Measurements from ENCODE around the gene TMEM163. TPM values are rescaled to one million over a fixed set of nuclear protein-coding genes. Genes with fewer than 3 reads are reported as not detected.

The TMEM163 gene
- total RNA-seq, 1 donor from 2014 or later = 2.4 TPM

- H3K27me3 ChIP-seq (ENCODE audit: control insufficient read depth, insufficient read depth, low read length) = no peaks in the 10 kb centered on the region
- no peak for TF ChIP-seq CTCF (IDR thresholded peaks at IDR 0.05; ENCODE audit: insufficient read depth, low read length, poor library complexity, severe bottlenecking)
- no peak for DNase-seq (ENCODE audit: low read depth)
- H3K36me3 ChIP-seq (ENCODE audit: control insufficient read depth, insufficient read depth, low read length) = no peaks in the 10 kb centered on the region
- H3K4me3 ChIP-seq (ENCODE audit: low read depth, low read length) = no peak overlapping the region
Observed at GRCh38 chr2:134435936-134436335, 282.9 kb downstream of the TMEM163 start.

DNA sequence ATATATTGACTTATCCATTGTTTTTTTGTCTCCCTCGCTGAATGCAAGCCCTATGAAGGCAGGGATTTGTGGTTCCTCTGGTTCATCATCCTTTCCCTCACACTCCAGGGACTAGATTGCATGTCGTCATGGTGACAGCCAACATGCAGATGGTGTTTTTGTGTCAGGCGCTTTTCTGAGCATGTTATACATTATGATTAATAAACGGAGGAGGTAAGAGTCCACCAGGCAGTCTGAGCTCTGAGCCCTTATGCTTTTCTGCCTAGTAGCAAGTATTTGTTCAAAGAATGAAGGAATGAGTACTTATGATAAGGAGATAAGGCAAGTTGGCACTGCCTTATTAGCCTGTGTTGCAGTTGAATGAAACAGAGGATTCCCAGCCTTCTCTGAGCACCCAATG lies 283.3 kb downstream of the TMEM163 start:
- no peak for DNase-seq (ENCODE audit: low read depth)
- H3K27me3 ChIP-seq (ENCODE audit: control insufficient read depth, insufficient read depth, low read length) = no peaks in the 10 kb centered on the region
- no peaks in the 10 kb centered on the region for H3K36me3 ChIP-seq (ENCODE audit: control insufficient read depth, insufficient read depth, low read length)
- TF ChIP-seq CTCF (IDR thresholded peaks at IDR 0.05; ENCODE audit: insufficient read depth, low read length, poor library complexity, severe bottlenecking) = no peak
- no peak overlapping the region for H3K4me3 ChIP-seq (ENCODE audit: low read depth, low read length)

DNA sequence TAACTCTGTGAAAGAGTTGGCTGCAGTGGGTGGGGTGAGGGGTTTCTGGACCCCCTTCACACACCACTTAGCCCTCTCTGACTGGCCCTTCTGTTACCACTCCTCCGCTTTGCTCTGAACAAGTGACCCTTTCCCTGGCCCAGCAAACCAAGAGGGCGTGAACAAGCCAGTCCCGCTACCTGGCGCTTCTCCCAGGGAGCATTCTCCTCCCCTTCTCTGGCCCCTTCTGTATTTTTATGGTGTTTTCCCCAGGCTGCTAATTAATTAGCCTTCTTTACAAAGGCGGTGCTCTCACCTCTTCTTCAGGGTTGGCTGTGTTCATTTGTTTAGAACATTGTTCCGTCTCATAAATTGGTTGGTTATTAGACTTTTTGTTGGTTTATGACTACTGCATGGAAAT lies 284.8 kb downstream of the TMEM163 start:
- no peak for DNase-seq (ENCODE audit: low read depth)
- no peak for TF ChIP-seq CTCF (IDR thresholded peaks at IDR 0.05; ENCODE audit: insufficient read depth, low read length, poor library complexity, severe bottlenecking)

DNA sequence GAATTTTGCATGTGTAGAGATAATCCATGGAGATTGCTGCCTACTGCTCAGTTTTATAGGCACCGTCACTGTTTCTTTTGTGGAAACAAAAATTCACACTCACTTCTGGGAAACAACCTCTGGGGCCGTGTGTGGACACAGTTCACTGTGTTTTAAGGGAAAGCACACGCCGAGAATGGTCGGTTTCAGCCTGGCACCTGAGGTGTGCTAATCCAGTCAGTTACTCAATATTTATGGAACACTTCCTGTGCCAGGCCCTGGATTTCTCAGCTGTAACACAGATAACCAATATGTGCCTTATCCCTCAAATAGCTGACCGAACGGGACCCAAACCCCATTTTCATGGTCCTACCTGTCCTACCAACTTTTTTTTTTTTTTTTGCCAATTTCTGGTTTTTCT lies 285.3 kb downstream of the TMEM163 start:
- no peak for TF ChIP-seq CTCF (IDR thresholded peaks at IDR 0.05; ENCODE audit: insufficient read depth, low read length, poor library complexity, severe bottlenecking)
- DNase-seq (ENCODE audit: low read depth) = no peak

More for the DNA sequence above, 284.8 kb downstream of the TMEM163 start:
- Histone ChIP-seq H3K36me3 (ENCODE audit: control insufficient read depth, insufficient read depth, low read length) (no peaks in the 10 kb centered on the region), H3K27me3 (ENCODE audit: control insufficient read depth, insufficient read depth, low read length) (no peaks in the 10 kb centered on the region), H3K4me3 (ENCODE audit: low read depth, low read length) (no peak overlapping the region)

DNA sequence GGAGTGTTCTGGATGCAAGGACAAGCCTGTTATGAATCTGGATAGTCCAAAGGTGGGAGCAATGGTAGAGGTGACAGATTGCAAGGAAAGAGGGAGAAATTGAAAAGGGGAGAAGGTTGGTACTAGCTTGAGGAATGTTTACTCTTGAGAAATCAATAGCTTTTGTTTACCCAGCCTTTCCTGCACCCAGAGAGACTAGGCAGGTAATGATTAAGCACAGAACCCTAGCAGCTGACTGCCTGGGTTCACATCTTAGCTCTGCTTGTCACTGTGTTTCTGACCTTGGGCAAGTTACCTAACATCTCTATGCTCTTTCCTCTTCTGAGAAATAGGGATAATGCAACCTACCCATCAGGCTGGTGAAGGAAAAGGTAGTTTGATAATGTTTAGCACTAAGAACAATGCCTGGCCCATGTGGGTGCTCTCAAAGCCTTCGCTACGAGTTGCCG lies 286.3 kb downstream of the TMEM163 start:
- no peak for TF ChIP-seq CTCF (IDR thresholded peaks at IDR 0.05; ENCODE audit: insufficient read depth, low read length, poor library complexity, severe bottlenecking)
- H3K4me3 ChIP-seq (ENCODE audit: low read depth, low read length) = no peak overlapping the region
- no peak for DNase-seq (ENCODE audit: low read depth)
- no peaks in the 10 kb centered on the region for H3K27me3 ChIP-seq (ENCODE audit: control insufficient read depth, insufficient read depth, low read length)
- H3K36me3 ChIP-seq (ENCODE audit: control insufficient read depth, insufficient read depth, low read length) = no peaks in the 10 kb centered on the region

More for the DNA sequence above, 285.3 kb downstream of the TMEM163 start:
- no peak overlapping the region for H3K4me3 ChIP-seq (ENCODE audit: low read depth, low read length)
- no peaks in the 10 kb centered on the region for H3K27me3 ChIP-seq (ENCODE audit: control insufficient read depth, insufficient read depth, low read length)
- H3K36me3 ChIP-seq (ENCODE audit: control insufficient read depth, insufficient read depth, low read length) = no peaks in the 10 kb centered on the region

DNA sequence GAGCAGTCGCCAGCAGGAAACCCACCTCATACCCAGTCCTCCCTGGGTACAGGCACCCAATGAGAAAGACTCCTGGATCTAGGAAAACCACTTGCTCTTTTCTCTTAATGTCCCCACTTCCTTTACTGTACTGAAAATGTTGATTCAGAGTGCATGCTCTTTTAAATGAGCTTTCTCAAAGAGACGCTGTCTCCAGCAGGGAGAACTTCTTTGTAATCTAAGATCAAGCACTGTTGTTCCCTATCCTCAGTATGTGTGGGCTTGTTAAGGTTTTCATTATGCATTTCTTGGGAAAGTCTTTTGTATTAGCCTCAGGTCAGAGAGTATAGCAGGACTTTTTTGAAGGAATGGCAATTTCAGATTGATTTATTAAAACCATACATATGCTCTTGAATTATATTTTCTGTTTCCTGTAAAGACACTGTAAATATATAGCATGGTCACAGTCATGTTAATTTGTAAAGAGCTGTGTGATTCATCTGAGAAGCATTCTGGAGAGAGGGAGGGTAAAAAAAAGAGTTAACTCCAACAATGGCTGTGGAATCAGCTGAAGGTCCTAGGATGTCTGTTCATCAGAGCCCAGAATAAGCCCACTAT lies 286.9 kb downstream of the TMEM163 start:
- Histone ChIP-seq H3K4me3 (ENCODE audit: low read depth, low read length) (no peak overlapping the region), H3K27me3 (ENCODE audit: control insufficient read depth, insufficient read depth, low read length) (no peaks in the 10 kb centered on the region), H3K36me3 (ENCODE audit: control insufficient read depth, insufficient read depth, low read length) (no peaks in the 10 kb centered on the region)
- DNase-seq (ENCODE audit: low read depth) = no peak
- TF ChIP-seq CTCF (IDR thresholded peaks at IDR 0.05; ENCODE audit: insufficient read depth, low read length, poor library complexity, severe bottlenecking) = no peak

All from kidney epithelial cell (primary cell).